ENCODE measurements around the gene ADCYAP1R1.

Gene ADCYAP1R1

DNA sequence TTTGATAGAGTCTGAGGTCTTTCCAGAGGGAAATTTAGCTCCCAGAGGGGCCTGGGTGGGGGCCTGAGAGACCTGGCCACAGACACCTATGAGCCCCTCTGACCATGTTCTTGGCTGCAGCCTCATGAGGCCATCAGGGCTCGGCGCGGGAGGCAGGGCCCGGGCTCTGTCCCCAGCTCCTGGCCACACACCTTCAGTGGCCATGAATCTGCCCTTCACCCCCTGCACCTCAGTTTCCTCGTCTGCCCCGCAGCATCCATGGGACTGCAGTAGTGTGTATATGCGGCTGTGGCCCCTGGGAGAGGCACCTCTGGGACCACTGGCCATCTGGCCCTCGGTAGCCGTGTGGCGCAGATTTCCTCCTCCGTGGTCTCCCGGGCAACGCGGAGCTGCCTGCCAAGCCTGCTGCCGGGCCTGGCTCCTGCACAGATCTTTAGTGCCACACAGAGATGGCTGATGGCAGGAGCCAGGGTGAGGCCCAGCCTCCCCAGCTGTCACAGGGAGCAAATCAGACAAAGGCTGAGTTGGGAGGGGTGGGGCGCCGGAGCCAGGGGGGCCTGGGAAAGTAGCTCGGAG is 23.6 kb upstream of the ADCYAP1R1 start:
- no peak for DNase-seq
- TF ChIP-seq, protein P1, sequence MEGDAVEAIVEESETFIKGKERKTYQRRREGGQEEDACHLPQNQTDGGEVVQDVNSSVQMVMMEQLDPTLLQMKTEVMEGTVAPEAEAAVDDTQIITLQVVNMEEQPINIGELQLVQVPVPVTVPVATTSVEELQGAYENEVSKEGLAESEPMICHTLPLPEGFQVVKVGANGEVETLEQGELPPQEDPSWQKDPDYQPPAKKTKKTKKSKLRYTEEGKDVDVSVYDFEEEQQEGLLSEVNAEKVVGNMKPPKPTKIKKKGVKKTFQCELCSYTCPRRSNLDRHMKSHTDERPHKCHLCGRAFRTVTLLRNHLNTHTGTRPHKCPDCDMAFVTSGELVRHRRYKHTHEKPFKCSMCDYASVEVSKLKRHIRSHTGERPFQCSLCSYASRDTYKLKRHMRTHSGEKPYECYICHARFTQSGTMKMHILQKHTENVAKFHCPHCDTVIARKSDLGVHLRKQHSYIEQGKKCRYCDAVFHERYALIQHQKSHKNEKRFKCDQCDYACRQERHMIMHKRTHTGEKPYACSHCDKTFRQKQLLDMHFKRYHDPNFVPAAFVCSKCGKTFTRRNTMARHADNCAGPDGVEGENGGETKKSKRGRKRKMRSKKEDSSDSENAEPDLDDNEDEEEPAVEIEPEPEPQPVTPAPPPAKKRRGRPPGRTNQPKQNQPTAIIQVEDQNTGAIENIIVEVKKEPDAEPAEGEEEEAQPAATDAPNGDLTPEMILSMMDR (IDR thresholded peaks at IDR 0.05), result no peak
- no peak overlapping the region for H3K4me3 Mint-ChIP-seq
- H3K27ac Mint-ChIP-seq, result no peak overlapping the region
- peaks cover 44% of the 10 kb centered on the region for H3K4me1 Mint-ChIP-seq
- H3K36me3 Mint-ChIP-seq (ENCODE audit: low read depth), result no peaks in the 10 kb centered on the region
- no peaks in the 10 kb centered on the region for H3K9me3 Mint-ChIP-seq
- peaks cover 17% of the 10 kb centered on the region for H3K27me3 Mint-ChIP-seq (ENCODE audit: low read depth, poor library complexity)

DNA sequence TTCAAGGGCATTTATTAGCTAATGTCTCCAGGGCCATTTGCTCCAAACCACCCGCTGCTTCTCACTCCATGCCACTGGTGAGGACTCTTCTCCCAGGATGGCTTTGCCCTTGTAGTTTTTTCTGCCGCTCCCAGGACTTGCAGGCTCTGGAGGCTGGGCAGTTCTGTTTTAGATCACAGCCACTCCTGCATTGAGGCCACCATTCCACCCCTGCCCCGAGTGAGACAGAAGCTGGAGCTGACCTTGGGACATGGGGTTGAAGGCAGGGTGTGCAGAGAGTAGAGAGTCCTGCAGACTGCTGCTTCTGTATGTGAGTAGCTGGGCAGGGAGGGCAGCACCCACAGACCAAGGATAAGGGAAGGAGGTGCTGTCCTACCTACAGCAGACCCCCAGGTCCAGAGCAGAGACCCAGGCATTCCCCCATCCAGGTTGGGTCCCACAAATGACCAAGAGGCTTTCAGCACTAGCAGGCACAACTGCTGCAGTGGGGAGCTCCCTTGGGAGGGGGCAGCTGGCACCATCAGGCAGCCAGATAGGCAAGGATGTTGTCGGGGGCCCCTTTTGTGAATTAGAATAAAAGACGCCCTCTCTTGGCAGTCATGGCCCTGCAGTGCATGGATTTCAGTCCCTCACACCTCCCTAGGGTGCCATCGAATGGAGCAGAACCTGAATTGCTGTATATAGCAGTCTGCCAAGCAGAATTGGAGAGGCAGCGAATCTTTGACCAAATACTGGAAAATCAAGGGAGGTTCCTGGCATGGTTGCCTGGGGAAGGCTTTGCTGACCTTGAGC is 22.7 kb upstream of the ADCYAP1R1 start:
- Mint-ChIP-seq H3K4me3 (no peak overlapping the region), H3K9me3 (no peaks in the 10 kb centered on the region), H3K4me1 (peaks cover 44% of the 10 kb centered on the region), H3K27ac (no peak overlapping the region), H3K27me3 (ENCODE audit: low read depth, poor library complexity) (peaks cover 18% of the 10 kb centered on the region), H3K36me3 (ENCODE audit: low read depth) (no peaks in the 10 kb centered on the region)
- TF ChIP-seq, protein P1 (IDR thresholded peaks at IDR 0.05), result no peak
- DNase-seq, result no peak

DNA sequence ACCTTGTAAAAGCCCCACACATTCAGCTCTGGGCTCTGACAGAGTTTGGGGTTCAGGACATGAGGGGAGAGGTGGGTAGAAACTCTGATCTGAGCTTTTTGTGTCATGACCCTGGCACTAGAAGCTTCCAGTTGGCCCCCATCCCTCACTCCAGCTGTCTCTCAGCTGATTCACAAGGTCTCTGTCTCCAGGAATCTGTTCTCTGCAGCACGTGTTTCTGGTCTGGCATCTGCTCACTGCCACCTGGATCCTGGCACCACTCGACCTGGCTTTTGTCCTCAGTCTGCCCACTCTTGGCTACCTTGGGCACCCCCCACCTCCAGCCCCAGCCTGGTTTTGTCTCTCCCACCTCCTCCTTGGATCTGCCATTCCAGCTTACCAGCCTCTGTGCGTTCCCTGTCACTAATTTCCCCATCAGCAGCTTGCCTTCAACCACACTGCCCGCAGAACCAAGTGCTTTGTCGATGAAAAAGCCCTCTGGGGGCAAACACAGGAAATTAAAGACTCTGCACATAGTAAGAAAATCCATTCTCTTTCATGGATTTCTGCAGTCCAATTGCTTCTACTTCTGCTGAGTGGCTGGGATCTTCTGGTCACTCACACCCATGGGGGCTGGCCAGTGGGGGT is 18.3 kb upstream of the ADCYAP1R1 start:
- no peaks in the 10 kb centered on the region for H3K36me3 Mint-ChIP-seq (ENCODE audit: low read depth)
- peaks cover 34% of the 10 kb centered on the region for H3K27me3 Mint-ChIP-seq (ENCODE audit: low read depth, poor library complexity)
- H3K4me3 Mint-ChIP-seq, result no peak overlapping the region
- H3K4me1 Mint-ChIP-seq, result peaks cover 11% of the 10 kb centered on the region
- TF ChIP-seq, protein P1 (IDR thresholded peaks at IDR 0.05), result no peak
- no peak for DNase-seq
- H3K27ac Mint-ChIP-seq, result no peak overlapping the region
- H3K9me3 Mint-ChIP-seq, result no peaks in the 10 kb centered on the region

DNA sequence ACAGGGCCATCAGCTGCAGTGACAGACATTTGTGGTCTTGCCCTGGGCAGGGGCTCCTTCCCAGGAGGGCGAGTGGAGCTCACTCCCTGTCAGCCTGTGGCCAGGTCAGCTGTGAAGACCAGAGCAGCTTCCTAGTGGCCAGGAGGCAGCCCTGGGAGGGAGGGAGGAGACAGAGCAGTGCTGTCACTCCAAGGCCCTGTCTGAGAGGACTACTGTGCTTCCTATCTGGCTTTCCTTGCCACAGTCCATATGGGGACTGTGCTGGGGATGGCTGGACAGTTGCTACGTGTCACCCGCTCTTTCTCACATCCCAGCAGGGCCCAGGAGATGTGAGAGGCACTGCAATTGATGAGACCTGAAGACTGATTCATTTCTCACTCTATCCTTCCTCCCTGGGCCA is 15.2 kb upstream of the ADCYAP1R1 start:
- Mint-ChIP-seq H3K27me3 (ENCODE audit: low read depth, poor library complexity) (peaks cover 62% of the 10 kb centered on the region), H3K9me3 (no peaks in the 10 kb centered on the region), H3K36me3 (ENCODE audit: low read depth) (no peaks in the 10 kb centered on the region), H3K4me3 (no peak overlapping the region), H3K27ac (no peak overlapping the region), H3K4me1 (no peaks in the 10 kb centered on the region)
- DNase-seq, result no peak
- TF ChIP-seq, protein P1 (IDR thresholded peaks at IDR 0.05), result no peak

DNA sequence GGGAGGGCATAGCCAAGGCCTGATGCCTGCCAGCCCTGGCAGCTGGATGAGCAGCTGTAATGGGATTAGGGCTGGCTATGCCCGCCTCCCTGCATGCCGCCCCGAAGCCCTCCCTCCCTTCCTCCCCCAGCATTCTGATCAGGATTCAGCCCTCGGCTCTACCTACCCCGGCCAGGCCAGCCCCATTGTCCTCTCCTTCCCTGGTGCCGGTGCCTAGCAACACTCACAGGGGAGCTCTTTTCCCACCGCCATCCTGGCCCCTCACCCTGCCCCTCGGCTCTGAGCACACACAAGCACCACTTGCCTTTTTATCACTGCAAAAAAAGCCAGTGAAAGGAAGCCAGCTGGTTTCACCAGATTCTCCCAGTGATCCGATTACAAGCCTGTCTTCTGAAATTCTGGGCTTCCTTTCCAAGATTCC is 9.0 kb upstream of the ADCYAP1R1 start:
- TF ChIP-seq, protein P1 (IDR thresholded peaks at IDR 0.05), result no peak
- Mint-ChIP-seq H3K27ac (no peak overlapping the region), H3K36me3 (ENCODE audit: low read depth) (no peaks in the 10 kb centered on the region), H3K9me3 (no peaks in the 10 kb centered on the region), H3K4me1 (peaks cover 14% of the 10 kb centered on the region), H3K4me3 (peak overlapping the region; percentile 39), H3K27me3 (ENCODE audit: low read depth, poor library complexity) (peaks cover 49% of the 10 kb centered on the region)
- peak; percentile 30 for DNase-seq

Measured in nephron progenitor cell (in vitro differentiated cells).